Lung (tissue), 12 donors: ENCODE results near the gene METTL24. TPM values are rescaled to one million over a fixed set of nuclear protein-coding genes. Genes with fewer than 3 reads are reported as not detected.

Source experiments
- ATAC-seq: fragments of 200-7000 bp; cut with Tn5 transposase; one replicate; pipeline ENCODE4 v1.9.1; 2020; ENCODE audit warnings: moderate number of reproducible peaks; ENCODE audit not compliant: insufficient read depth, low FRiP score
- DNase-seq, 3 donors: peaks; one replicate each; pipeline ENCODE4 v3.0.0-alpha.2; 2013 to 2017
- H3K27ac ChIP-seq, 2 donors: one replicate each; pipeline ENCODE4 v1.5.1; 2013; ENCODE audit warnings: mild to moderate bottlenecking in 2 of 2, moderate library complexity in 2 of 2, control low read depth in 1 of 2, inconsistent platforms in 1 of 2, low read depth in 1 of 2, low read length in 1 of 2
- H3K27me3 ChIP-seq, 3 donors: one replicate each; pipeline ENCODE4 v1.5.1; 2013; ENCODE audit warnings: low read length in 2 of 3; ENCODE audit not compliant: control insufficient read depth in 3 of 3, insufficient read depth in 3 of 3
- H3K36me3 ChIP-seq, 4 donors: one replicate each; pipeline ENCODE4 v1.5.1; 2013; ENCODE audit warnings: low read length in 4 of 4, mild to moderate bottlenecking in 1 of 4, moderate library complexity in 1 of 4; ENCODE audit not compliant: control insufficient read depth in 4 of 4, insufficient read depth in 4 of 4
- H3K4me1 ChIP-seq, 5 donors: one replicate each; pipeline ENCODE4 v1.5.1; 2013; ENCODE audit warnings: low read length in 5 of 5, mild to moderate bottlenecking in 2 of 5, moderate library complexity in 1 of 5; ENCODE audit not compliant: control insufficient read depth in 5 of 5, insufficient read depth in 5 of 5
- H3K4me3 ChIP-seq: one replicate; pipeline ENCODE4 v1.5.1; 2013; ENCODE audit warnings: mild to moderate bottlenecking, control low read depth, moderate library complexity
- H3K9ac ChIP-seq, 2 donors: one replicate each; pipeline ENCODE4 v1.5.1; 2013; ENCODE audit warnings: low read length in 2 of 2, control low read depth in 1 of 2; ENCODE audit not compliant: insufficient read depth in 1 of 2
- H3K9me3 ChIP-seq, 4 donors: one replicate each; pipeline ENCODE4 v1.5.1; 2013; ENCODE audit warnings: low read length in 3 of 4, mild to moderate bottlenecking in 1 of 4, moderate library complexity in 1 of 4; ENCODE audit not compliant: control insufficient read depth in 4 of 4, insufficient read depth in 3 of 4
- WGBS, 2 donors: extraction: QIAGEN DNeasy Blood & Tissue Kit; methylation state at CpG; one replicate each; pipeline ENCODE4 v1.1.7; 2013; 5-methylcytosine and 5-hydroxymethylcytosine counted together
- polyA plus RNA-seq, 2 donors: library from polyadenylated mRNA; stranded (reverse); fragments of 200-250 nt; gene quantifications; one replicate each; pipeline ENCODE4 v1.2.1, GENCODE V29; 2013
- total RNA-seq, 2 donors: library from RNA; depleted of rRNA in 1 of 2; stranded (reverse); fragments of >200 nt in 1 of 2; gene quantifications; one replicate each; pipeline ENCODE4 v1.2.1, GENCODE V29; 2014 to 2021
- TF ChIP-seq, protein P1 (sequence below): IDR thresholded peaks from 2 replicates; pipeline ENCODE4 v1.5.1; 2012; ENCODE audit warnings: mild to moderate bottlenecking; ENCODE audit errors: control extremely low read depth, extremely low read depth
- donor health status: control.
- donor health status: control.
- donor health status: Bipolar disorder and iron deficiency.
- donor health status: healthy.
- donor health status: DM: yes; HTN: yes; CAD: no.

Gene METTL24
- total and polyA plus RNA-seq, 4 donors: 0.73 to 3.7 (median 2.0) TPM; not detected in 1

DNA sequence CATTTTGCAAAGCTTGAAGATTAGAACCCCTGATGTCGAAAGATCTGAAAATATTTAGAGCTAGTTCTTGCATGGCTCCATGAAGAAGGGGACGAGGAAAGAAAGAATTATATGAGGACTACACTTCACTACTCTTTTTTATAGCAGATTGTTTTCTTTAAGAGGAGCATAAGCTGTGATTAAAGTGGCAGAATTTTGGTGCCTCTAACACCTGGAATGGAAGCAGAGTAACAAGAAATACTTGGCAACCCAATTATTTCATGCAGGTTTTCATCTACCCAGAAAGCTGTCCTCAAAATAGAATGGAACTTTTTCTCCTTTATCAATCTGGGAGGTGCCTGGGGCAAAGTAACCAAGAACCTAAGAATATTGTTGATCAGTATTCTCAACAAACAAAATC is 4.0 kb downstream of the METTL24 start:
- no peak for ATAC-seq

DNA sequence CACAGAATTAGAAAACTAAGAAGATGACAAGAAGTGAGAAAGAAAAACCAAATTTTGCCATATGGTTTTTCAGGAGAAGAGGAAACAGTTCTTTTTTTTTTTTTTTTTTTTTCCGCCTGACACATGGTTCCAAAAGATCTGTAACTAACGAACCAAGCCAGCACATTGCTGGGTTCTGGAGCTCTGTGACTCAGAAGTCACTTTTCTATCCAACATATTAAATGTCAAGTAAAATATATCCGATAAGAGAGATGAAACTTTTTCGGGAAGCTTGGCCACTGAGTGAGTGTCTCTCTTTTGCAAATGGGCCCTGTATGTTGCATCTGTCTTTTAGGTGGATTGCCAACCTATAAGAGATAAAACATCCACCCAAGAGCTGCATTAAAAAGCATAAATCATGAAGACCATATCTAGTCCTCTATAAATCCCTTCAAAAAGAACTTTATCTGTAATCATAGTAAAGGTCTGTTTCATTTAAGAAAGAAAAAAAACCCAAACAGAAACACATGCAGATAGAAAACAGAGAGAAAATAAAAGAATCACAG is 4.6 kb downstream of the METTL24 start:
- ATAC-seq (no peak), DNase-seq (no peak)
- H3K4me3 ChIP-seq: no peak overlapping the region
- H3K9me3 ChIP-seq: no peaks in the 10 kb centered on the region
- peaks cover 0 to 2% (median 0%) of the 10 kb centered on the region in 3 donors for H3K27me3 ChIP-seq
- TF ChIP-seq, protein P1, sequence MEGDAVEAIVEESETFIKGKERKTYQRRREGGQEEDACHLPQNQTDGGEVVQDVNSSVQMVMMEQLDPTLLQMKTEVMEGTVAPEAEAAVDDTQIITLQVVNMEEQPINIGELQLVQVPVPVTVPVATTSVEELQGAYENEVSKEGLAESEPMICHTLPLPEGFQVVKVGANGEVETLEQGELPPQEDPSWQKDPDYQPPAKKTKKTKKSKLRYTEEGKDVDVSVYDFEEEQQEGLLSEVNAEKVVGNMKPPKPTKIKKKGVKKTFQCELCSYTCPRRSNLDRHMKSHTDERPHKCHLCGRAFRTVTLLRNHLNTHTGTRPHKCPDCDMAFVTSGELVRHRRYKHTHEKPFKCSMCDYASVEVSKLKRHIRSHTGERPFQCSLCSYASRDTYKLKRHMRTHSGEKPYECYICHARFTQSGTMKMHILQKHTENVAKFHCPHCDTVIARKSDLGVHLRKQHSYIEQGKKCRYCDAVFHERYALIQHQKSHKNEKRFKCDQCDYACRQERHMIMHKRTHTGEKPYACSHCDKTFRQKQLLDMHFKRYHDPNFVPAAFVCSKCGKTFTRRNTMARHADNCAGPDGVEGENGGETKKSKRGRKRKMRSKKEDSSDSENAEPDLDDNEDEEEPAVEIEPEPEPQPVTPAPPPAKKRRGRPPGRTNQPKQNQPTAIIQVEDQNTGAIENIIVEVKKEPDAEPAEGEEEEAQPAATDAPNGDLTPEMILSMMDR: no peak
- no peak overlapping the region for H3K27ac ChIP-seq
- no peak overlapping the region for H3K9ac ChIP-seq
- 83 to 91% methylated on average over 4 of the region's 4 CpGs for WGBS, 2 donors
- H3K36me3 ChIP-seq: no peaks in the 10 kb centered on the region
- peaks cover 0 to 25% (median 5%) of the 10 kb centered on the region in 5 donors for H3K4me1 ChIP-seq

More for the DNA sequence above, 4.0 kb downstream of the METTL24 start:
- Histone ChIP-seq H3K9me3 (no peaks in the 10 kb centered on the region), H3K4me3 (no peak overlapping the region), H3K36me3 (no peaks in the 10 kb centered on the region), H3K27ac (no peak overlapping the region), H3K4me1 (peaks cover 0 to 31% (median 9%) of the 10 kb centered on the region in 5 donors), H3K27me3 (peaks cover 0 to 2% (median 0%) of the 10 kb centered on the region in 3 donors), H3K9ac (no peak overlapping the region)
- no peak for DNase-seq
- 93 to 95% methylated on average over 2 of the region's 2 CpGs for WGBS, 2 donors
- TF ChIP-seq, protein P1: no peak

DNA sequence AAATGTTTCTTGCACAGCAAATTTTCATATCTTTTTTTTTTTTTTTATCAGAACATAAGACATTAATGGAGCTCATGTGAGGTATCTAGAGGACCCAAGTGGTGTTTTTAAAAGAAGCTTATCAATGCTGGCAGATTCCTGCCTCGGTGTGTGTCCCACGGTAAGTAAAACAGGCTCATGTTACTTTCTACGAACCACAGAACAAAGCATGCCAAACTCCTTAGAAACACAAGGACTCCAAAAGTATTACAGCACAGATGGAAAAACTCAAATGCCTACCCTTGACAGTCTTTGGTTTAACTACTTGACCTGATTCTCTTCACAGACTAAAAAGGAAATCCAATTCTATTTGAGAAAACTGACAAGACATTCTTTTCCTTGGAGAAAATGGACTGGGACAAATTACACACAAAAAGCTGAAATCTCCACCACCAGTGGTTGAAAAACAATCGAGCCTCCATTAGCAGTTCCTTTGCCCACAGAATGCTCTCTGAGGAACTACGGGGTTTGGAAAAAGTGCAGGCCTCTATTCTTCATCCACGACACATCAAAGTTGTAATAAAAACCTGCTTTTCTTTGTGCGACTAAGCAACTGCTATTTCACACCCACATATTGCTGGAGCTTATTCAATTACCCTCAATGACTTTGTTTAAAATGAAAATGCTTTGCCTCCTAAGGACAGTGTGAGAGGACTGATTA is 5.4 kb downstream of the METTL24 start:
- no peak overlapping the region for H3K27ac ChIP-seq
- peaks cover 0 to 2% (median 0%) of the 10 kb centered on the region in 3 donors for H3K27me3 ChIP-seq
- H3K4me1 ChIP-seq: peaks cover 0 to 22% (median 5%) of the 10 kb centered on the region in 5 donors
- 67 to 81% methylated on average over 7 of the region's 7 CpGs for WGBS, 2 donors
- TF ChIP-seq, protein P1: no peak
- no peaks in the 10 kb centered on the region for H3K36me3 ChIP-seq
- no peaks in the 10 kb centered on the region for H3K9me3 ChIP-seq
- DNase-seq (peak in 2 of 3 donors; percentile 71 to 77), ATAC-seq (no peak)
- no peak overlapping the region for H3K4me3 ChIP-seq
- H3K9ac ChIP-seq: no peak overlapping the region
